Tibial nerve (tissue), 4 donors: ENCODE results near the gene HMGXB4. TPM values are rescaled to one million over a fixed set of nuclear protein-coding genes. Genes with fewer than 3 reads are reported as not detected.

ENCODE experiments used
- DNase-seq, 2 donors: peaks; one replicate each; pipeline ENCODE4 v3.0.0-alpha.2; 2019; ENCODE audit warnings: low spot score in 2 of 2
- H3K27ac ChIP-seq, 4 donors: fragments of 200-600 bp; sonication (generic) in 3 of 4; one replicate each; pipeline ENCODE4 v1.5.1; 2017 to 2019; ENCODE audit warnings: mild to moderate bottlenecking in 1 of 4
- H3K27me3 ChIP-seq, 2 donors: fragments of 200-600 bp; sonication (generic) in 1 of 2; one replicate each; pipeline versions ENCODE4 v1.5.1 to v1.6.0; 2017 to 2019
- H3K36me3 ChIP-seq, 3 donors: fragments of 200-600 bp; sonication (generic); one replicate each; pipeline ENCODE4 v1.5.1; 2018 to 2019
- H3K4me1 ChIP-seq, 4 donors: fragments of 200-600 bp; sonication (generic) in 3 of 4; one replicate each; pipeline ENCODE4 v1.5.1; 2017 to 2019
- H3K4me3 ChIP-seq, 4 donors: fragments of 200-600 bp; sonication (generic) in 3 of 4; one replicate each; pipeline ENCODE4 v1.5.1; 2017 to 2019; ENCODE audit warnings: mild to moderate bottlenecking in 1 of 4, moderate library complexity in 1 of 4
- H3K9me3 ChIP-seq, 4 donors: fragments of 200-600 bp; sonication (generic) in 3 of 4; one replicate each; pipeline ENCODE4 v1.5.1; 2017 to 2019
- EP300 ChIP-seq, 2 donors: sonication (generic); formaldehyde crosslinking; IDR thresholded peaks; one replicate each; pipeline ENCODE4 v1.6.1; 2017; ENCODE audit warnings: antibody characterized with exemption in 2 of 2, mild to moderate bottlenecking in 1 of 2
- POLR2A ChIP-seq, 2 donors: fragments of 450-650 bp; IDR thresholded peaks; one replicate each; pipeline ENCODE4 v1.6.1; 2017; ENCODE audit warnings: antibody characterized with exemption in 2 of 2, mild to moderate bottlenecking in 2 of 2, moderate library complexity in 2 of 2
- WGBS, 2 donors: methylation state at CpG; one replicate each; pipeline ENCODE4 v1.1.5; 2018; 5-methylcytosine and 5-hydroxymethylcytosine counted together
- total RNA-seq, 4 donors: library from RNA; depleted of rRNA; stranded (reverse); fragments of >200 nt; gene quantifications; one replicate each; pipeline ENCODE4 v1.1.0, GENCODE V29; 2016
- TF ChIP-seq, protein P1 (sequence below), 5 experiments: fragments of 200-600 bp in 3 of 5; fragments of 450-650 bp in 2 of 5; sonication (generic) in 3 of 5; IDR thresholded peaks; one replicate each; pipeline ENCODE4 v1.5.1; 2016 to 2019; ENCODE audit warnings: antibody characterized with exemption in 5 of 5, mild to moderate bottlenecking in 3 of 5, moderate library complexity in 2 of 5

HMGXB4 gene
- total RNA-seq, 4 donors from 2014 or later = 15.9 to 23.7 (median 18.0) TPM

DNA sequence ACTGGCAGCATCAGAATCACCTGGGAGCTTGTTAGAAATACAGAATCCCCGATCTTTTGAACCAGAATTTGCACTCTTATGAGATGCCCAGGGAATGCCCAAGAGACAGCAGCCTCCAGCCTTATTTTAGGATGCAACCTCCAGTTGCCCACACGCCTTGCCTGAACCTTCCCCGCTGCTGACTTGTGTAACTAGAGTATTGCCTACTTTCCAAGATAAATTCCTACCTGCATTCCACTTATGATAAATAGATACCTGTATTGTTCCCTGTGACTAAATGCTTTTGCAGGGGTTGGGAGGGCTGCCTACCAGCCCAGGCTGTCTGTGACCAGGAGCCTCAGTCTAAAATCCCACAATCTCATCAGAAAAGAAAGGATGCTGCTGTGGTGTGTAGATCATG, 44.3 kb upstream of the HMGXB4 start:
- H3K4me1 ChIP-seq = no peaks in the 10 kb centered on the region
- H3K27me3 ChIP-seq = no peaks in the 10 kb centered on the region
- no peaks in the 10 kb centered on the region for H3K36me3 ChIP-seq
- H3K9me3 ChIP-seq = peaks cover 0 to 13% (median 0%) of the 10 kb centered on the region in 4 donors
- H3K27ac ChIP-seq = no peak overlapping the region
- DNase-seq = no peak
- TF ChIP-seq EP300 (IDR thresholded peaks at IDR 0.05) (no peak), POLR2A (IDR thresholded peaks at IDR 0.05) (no peak)
- TF ChIP-seq, protein P1, sequence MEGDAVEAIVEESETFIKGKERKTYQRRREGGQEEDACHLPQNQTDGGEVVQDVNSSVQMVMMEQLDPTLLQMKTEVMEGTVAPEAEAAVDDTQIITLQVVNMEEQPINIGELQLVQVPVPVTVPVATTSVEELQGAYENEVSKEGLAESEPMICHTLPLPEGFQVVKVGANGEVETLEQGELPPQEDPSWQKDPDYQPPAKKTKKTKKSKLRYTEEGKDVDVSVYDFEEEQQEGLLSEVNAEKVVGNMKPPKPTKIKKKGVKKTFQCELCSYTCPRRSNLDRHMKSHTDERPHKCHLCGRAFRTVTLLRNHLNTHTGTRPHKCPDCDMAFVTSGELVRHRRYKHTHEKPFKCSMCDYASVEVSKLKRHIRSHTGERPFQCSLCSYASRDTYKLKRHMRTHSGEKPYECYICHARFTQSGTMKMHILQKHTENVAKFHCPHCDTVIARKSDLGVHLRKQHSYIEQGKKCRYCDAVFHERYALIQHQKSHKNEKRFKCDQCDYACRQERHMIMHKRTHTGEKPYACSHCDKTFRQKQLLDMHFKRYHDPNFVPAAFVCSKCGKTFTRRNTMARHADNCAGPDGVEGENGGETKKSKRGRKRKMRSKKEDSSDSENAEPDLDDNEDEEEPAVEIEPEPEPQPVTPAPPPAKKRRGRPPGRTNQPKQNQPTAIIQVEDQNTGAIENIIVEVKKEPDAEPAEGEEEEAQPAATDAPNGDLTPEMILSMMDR (IDR thresholded peaks at IDR 0.05) = no peak
- WGBS, 2 donors = 77 to 89% methylated on average over 3 of the region's 3 CpGs
- H3K4me3 ChIP-seq = no peak overlapping the region

DNA sequence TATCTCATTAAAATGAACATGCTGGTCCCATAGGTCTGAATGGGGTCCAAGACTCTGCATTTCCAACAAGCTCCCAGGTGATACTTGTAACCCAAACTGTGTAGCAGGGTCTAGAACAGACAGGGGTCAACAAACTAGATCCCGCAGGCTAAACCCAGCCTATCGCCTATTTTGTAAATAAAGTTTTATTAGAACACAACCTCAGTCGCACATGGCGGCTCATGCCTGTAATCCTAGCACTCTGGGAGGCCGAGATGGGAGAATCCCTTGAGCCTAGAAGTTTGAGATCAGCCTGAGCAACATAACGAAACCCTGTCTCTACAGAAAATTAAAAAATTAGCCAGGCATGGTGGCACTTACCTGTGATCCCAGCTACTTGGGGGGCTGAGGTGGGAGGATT, 42.3 kb upstream of the HMGXB4 start:
- H3K9me3 ChIP-seq = peaks cover 0 to 15% (median 0%) of the 10 kb centered on the region in 4 donors
- no peaks in the 10 kb centered on the region for H3K27me3 ChIP-seq
- H3K36me3 ChIP-seq = no peaks in the 10 kb centered on the region
- DNase-seq = no peak
- TF ChIP-seq POLR2A (IDR thresholded peaks at IDR 0.05) (no peak), EP300 (IDR thresholded peaks at IDR 0.05) (no peak)
- TF ChIP-seq, protein P1 (IDR thresholded peaks at IDR 0.05) = no peak
- H3K27ac ChIP-seq = no peak overlapping the region
- H3K4me3 ChIP-seq = no peak overlapping the region
- WGBS, 2 donors = 89 to 97% methylated on average over 6 of the region's 6 CpGs
- no peaks in the 10 kb centered on the region for H3K4me1 ChIP-seq

DNA sequence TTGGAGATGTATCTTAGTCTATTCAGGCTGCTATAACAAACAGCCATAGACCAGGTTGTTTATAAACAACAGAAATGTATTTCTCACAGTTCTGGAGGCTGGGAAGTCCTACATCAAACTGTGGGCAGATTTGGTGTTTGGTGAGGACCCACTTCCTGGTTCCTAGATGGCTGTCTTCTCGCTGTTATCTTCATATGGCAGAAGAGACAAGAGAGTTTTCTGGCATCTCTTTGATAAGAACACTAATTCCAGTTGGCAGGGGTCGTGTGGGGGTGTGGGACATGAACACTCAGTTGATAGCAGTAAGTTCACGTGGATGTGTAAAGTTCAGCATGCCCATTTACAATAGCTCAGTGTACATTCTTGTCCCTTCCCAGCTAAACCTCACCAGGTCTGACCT, 41.3 kb upstream of the HMGXB4 start:
- no peaks in the 10 kb centered on the region for H3K27me3 ChIP-seq
- H3K4me3 ChIP-seq = no peak overlapping the region
- H3K36me3 ChIP-seq = no peaks in the 10 kb centered on the region
- H3K27ac ChIP-seq = no peak overlapping the region
- TF ChIP-seq EP300 (IDR thresholded peaks at IDR 0.05) (no peak), POLR2A (IDR thresholded peaks at IDR 0.05) (no peak)
- TF ChIP-seq, protein P1 (IDR thresholded peaks at IDR 0.05) = no peak
- H3K4me1 ChIP-seq = no peaks in the 10 kb centered on the region
- H3K9me3 ChIP-seq = peaks cover 0 to 15% (median 0%) of the 10 kb centered on the region in 4 donors
- DNase-seq = no peak
- 54% methylated on average over 3 of the region's 3 CpGs for WGBS, 2 donors

DNA sequence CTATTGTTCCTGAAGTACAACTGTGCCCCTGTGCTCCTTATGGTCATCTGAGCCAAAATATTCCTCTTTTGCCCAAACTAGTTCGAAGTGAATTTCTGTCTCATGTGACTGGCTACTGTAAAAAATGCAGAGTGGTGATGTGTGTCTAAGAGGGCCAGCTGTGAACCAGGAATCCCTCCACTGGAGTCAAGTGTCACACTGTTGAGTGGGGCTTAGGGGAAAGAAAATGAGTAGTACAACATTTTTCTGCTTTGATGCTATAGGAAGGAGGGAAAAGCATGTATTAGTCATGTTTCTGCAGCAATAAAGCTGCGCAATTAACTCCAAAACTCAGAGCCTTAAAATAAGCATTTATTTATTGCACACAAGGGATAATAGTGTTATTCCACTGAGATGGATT, 39.8 kb upstream of the HMGXB4 start:
- 41 to 51% methylated on average over 2 of the region's 2 CpGs for WGBS, 2 donors
- H3K36me3 ChIP-seq = no peaks in the 10 kb centered on the region
- H3K27me3 ChIP-seq = no peaks in the 10 kb centered on the region
- H3K4me1 ChIP-seq = no peaks in the 10 kb centered on the region
- no peak for DNase-seq
- H3K27ac ChIP-seq = no peak overlapping the region
- TF ChIP-seq EP300 (IDR thresholded peaks at IDR 0.05) (no peak), POLR2A (IDR thresholded peaks at IDR 0.05) (no peak)
- TF ChIP-seq, protein P1 (IDR thresholded peaks at IDR 0.05) = no peak
- peaks cover 0 to 15% (median 0%) of the 10 kb centered on the region in 4 donors for H3K9me3 ChIP-seq
- H3K4me3 ChIP-seq = no peak overlapping the region

DNA sequence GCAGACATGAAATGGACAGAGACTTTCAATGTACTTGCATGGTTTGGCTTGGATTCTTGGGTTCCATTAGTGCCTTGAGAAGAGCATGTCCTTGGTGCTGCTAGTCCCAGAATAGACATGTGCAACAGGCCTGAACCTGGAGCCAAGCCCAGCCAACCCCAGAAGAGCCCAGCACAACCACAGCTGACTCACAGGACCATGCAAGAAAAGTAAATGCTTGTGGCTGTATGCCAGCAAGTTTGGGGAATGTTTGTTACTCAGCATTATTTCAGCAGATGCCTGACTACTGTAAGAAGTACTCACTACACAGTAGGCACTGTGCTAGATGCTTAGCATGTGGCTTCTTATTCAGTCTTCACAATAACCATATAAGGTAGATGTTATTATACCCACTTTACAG, 39.2 kb upstream of the HMGXB4 start:
- no peak overlapping the region for H3K4me3 ChIP-seq
- H3K4me1 ChIP-seq = no peaks in the 10 kb centered on the region
- no peak overlapping the region for H3K27ac ChIP-seq
- H3K27me3 ChIP-seq = no peaks in the 10 kb centered on the region
- TF ChIP-seq POLR2A (IDR thresholded peaks at IDR 0.05) = no peak
- TF ChIP-seq EP300 (IDR thresholded peaks at IDR 0.05) = no peak
- TF ChIP-seq, protein P1 (IDR thresholded peaks at IDR 0.05) = no peak
- no peak for DNase-seq
- peaks cover 0 to 15% (median 0%) of the 10 kb centered on the region in 4 donors for H3K9me3 ChIP-seq
- no peaks in the 10 kb centered on the region for H3K36me3 ChIP-seq
